ENCODE results near the gene NEO1.

NEO1 gene

DNA sequence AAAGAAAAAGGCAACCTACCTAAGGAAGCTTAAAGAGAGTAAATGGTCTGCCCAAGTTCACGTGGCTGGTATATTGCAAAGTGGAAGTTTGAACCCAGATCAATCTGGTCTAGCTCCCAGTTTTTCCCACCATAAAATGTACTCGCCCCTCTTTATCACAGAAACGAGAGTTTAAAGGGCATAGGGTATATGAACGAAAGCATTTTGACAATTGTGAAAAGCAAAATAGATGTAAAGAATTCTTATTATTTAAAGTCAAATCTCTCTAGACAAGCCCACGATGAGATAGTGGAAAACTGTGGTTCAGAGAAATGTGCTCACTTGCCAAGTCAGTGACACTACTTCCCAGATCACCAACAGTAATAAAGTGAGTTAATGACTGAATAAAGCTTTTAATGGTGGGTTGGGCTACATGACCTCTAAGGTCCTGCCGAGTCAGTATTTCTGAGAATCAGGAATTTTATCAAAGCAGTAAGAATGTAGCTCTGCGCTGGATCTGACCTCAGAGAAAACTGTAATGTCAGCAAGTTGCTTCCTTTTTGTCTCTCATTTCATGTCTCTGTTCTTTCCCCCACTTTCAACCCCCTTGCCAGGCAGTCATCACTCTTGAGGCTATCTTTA is 23.3 kb upstream of the NEO1 start:
- DNase-seq (ENCODE audit: low spot score): no peak

DNA sequence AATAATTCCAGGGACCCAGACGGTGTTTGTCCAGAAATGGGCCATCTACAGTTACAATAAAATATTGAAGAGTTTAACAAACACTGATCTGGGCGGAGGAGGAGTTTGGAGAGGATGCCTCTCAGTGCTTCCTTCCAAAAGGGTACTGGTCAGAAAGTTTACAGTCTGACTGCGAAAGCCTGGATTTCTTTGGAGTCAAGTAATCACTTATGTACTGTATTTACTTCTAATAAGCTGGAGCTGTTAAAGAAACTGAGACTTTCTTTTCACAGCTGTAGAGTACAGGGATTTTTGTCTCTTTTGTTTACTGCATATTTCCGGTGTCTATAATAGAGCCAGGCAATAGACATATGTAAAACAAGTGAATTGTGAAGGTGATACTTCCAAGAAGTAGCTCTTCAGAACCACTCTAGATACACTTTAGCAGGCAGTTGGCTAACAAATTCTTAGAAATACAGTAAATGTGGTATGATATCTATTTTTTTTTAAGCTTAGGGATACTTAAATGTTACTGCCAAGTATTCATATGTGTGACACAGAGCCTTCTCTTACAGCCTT is 22.1 kb upstream of the NEO1 start:
- DNase-seq (ENCODE audit: low spot score): no peak

DNA sequence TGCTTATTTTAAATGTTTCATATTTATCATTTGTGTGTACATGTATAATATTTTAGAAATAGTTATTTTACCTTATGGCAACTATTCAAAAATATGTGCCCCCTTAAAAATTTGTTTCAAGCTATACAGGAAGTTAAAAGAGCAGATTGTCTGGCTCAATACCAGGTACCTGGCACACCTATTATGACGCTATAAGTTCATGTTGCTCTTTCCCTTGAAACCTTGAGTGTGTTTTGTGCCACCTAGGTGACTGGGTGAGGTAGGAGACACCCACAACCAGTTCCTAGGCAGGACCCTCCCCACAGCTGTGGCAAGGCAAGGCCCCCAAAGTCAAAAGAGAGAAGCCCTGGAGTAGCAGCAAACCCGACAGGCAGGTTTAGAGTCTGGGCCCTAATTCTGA is 20.6 kb upstream of the NEO1 start:
- no peak for DNase-seq (ENCODE audit: low spot score)

DNA sequence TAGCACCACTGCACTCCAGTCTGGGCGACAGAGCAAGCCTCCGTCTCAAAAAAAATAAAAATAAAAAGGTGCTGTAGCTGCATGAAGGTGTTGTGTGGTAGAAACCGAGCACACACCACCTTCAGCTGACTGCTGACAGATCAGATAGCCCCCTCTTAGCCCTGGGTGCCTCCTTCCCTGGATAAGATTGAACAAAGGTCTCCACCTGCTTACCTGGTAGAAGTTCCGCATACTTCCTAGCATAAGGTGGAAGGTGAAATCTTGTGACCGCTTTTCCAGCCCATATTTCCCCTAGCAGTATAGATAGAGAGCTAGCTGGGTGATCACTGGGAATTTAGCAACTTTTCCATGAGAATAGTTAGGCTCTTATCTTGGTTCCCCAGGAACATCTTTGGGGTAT is 18.7 kb upstream of the NEO1 start:
- DNase-seq (ENCODE audit: low spot score): no peak

DNA sequence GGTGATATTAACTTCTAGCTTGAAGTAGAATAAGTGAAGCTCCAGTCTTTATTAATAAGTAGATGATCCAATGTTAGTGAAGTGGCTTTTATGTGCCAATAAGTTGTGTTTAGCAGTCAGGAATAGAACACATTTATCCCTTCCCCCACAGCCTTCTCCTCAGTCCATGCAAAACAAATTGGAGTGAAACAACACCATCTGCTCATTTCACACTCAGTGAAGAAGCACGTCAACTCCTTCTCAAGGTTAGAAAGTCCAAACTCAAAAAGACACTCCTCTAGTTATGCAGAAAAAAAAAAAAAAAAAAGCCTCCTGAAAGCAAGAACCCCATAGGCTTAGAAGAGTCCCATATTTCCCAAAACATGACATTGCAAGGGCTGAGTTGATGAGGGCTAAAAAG is 18.0 kb upstream of the NEO1 start:
- DNase-seq (ENCODE audit: low spot score): no peak

DNA sequence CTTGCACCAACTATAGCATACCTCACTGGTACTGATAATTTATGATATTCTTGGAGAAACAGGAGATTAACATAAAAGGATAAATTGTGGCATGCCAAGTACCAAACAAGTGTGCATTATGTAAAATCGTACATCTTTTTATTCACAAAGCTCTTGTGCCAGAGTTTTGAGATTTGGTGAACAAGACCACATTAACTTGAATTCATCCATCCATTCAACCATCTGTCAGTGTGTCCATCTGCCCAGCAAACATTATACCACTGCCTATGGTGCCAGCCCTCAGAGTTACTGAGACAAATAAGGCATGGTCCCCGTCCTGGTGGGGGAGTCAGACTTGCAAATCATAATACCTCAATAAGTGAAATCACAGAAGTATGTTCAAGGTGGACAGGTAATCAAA is 17.0 kb upstream of the NEO1 start:
- no peak for DNase-seq (ENCODE audit: low spot score)

DNA sequence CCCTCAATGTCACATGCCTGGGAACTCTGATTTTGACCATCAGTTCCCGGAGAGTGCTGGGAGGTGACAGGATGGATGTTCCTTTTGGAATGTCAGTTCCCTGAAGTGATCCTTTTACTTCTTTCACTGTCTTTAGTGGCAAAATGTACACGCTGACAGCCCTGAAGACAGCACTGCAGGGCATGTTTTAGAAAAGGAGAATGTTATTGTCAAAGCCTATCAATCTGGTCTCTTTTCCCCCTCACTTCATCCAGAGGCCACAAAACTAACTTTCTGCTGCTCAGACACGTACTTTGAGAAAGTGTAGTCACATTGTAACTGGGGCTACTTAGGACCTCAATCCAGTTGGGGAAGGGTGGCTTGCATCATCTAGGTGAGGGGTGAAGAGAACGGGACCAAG is 14.0 kb upstream of the NEO1 start:
- DNase-seq (ENCODE audit: low spot score): no peak

DNA sequence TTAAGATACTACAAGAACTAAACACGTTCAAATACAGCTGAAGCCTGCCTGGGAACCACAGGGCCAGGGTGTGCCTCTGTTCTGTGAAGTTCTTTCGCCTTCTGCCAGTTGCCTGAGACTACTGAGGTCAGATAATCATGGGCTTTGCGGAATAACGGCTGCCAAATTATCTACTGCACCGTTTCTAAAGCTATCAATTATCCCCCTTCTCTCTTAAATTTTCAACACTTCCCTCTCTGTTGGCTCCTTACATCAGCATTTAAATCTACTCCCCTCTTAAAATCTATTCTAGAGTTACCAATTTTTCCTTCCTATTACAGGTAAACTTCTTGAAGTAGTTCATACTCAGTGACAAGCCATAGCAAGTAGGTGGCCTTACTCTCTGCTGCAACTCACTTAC is 6.2 kb upstream of the NEO1 start:
- no peak for DNase-seq (ENCODE audit: low spot score)

DNA sequence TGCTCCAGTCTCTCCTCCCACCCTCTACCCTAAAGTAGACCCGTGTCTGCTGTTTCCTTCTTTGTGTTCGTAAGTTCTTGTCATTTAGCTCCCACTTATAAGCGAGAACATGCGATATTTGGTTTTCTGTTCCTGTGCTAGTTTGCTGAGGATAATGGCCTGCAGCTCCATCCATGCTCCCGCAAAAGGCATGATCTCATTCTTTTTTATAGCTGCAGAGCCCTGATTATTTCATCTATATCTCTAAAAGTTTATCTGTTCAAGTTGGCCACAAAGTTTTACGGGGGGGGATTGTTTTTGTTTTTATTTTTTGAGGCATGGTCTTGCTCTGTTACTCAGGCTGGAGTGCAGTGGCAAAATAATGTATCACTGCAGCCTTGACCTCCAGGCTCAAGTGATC is 4.4 kb upstream of the NEO1 start:
- DNase-seq (ENCODE audit: low spot score): no peak

DNA sequence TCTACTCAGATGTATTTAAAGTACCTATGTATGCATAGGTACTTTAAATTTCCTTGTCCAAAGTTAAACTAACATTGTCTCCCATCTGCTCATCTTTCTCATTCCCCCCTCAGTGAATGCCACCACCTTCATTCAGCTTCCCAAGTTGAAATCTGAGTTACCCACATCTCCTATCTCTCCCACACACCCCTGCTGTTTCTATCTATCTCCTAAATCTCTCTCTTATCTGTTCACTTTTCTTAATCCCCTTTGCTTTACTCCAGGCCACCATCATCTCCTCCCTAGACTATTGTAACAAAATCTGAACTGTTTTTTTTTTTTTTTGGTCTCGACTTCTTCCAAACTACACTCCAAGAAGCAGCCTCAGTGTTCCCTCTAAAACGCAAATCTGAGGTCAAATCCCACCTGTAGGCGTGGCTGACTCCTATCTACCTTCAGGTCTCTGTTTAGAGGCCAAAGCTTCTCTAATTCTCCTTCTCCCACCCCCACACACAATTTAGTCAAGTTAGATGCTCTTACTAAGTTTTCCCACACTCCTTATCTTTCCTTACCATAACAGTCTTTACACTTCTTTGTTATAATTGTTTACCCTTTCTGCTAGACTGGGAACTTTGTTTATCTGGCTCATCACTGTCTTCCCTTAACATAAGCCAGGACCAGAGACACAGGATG is 3.5 kb upstream of the NEO1 start:
- DNase-seq (ENCODE audit: low spot score): no peak

DNA sequence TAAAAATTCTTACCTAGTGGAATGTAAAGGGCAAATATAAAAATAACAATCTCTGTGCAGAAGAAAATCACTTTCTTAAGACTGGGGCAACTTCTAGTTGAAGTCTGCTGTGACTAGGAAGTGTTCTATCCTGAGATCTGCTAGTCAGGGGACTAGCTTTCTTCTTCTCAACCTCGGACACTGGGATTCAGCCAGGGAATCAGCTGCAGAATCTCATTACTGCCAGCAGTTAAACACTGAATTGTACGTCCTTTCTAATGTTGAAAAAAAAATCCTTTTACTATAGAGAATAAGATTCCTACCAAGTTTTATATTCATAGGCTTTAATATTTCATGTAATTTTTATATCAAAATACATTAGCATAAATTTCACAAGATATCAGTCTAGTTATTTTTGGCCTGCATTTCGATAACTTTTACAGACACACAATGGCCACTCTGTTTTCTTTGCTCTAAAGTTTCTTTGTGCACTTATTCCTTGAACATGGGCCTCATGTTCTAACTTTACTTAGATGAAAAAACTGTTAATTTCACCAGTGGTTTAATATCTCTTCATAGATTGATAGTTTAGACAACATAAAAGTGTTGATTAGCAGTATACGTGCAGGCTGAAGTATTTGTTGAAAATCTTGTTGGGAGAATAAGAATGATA is 2.6 kb upstream of the NEO1 start:
- no peak for DNase-seq (ENCODE audit: low spot score)

DNA sequence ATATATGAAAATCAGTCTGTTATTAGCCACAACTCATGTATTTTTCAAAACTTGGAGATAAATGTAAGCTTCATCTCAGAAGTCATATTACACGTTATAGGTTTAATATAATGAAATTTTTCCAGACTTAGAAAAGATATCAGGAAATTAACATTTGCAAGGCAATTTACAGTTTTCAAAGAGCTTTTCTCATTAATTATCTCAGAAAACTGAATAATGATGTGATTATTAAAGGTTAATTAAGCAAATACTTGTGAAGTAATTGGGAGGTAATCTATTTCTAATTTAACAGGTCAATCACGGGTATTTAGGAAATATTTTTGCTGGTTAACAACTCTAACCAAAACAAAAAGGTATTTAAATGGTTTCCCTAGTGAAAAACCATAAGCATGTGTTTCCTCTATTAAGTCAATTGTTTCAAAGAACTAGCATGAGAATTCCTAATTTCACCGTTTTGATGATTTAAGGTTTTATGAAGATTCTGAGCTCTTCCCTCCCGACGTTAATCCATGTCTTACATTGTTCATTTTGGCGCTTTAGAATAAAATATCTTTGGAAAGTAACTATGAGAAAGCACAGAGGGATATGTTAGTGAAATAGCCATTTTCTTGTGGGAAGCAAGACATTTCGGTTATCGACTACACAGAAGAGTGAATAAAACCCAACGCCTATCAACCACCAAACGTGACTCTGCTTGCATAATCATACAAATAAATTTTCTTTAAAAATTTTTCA is 1.5 kb upstream of the NEO1 start:
- no peak for DNase-seq (ENCODE audit: low spot score)

DNA sequence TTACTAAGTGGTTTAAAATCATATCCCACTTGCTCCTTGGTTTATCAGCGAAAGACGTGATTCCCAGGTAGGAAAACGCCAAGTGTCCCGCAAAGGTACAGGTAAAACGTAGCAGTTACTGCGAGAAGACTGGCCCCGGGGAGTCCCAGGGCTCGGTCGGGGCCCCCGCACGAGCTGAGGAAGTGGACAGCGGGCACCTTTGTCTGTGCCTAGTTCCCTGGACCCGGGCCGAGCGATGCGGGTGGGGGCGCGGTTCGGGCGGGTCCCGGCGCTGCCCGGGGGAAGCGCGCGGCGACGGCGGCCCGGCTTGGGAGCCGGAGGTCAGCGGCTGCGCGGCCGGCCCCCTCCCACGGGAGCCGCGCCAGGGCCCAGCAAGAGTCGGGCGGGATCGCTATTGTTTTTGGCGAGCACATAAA is 864 bp upstream of the NEO1 start:
- DNase-seq (ENCODE audit: low spot score): no peak

DNA sequence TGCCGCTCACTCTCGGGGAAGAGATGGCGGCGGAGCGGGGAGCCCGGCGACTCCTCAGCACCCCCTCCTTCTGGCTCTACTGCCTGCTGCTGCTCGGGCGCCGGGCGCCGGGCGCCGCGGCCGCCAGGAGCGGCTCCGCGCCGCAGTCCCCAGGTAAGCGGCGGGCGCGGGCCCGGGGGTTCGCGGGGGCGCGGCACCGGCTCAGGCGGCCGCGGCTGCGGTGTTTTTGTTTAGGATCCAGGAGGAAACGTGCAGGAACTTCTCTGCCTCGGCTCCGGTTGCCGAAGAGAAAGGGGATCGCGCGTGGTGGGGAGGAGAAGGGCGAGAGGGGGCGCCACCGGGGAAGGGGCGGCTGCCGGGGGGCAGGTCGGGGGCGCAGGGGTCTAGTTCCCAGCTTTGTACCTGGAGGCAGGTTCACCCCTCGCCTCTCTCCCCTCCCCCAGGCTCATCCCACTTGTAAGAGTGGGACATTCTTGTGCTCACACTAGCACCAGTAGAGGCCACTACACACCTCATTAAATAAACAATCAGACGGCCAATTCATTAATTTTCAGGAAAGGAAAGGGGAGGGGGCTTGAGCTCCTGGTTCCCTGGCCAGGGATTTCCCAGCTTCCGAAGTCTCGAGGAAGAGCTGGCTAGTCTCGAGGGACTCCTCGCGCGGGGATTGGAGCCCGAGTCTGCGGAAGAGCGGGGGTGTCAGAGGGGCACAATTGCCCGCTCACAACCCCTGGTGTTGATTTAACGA is 562 bp downstream of the NEO1 start:
- DNase-seq (ENCODE audit: low spot score): peak; percentile 36

DNA sequence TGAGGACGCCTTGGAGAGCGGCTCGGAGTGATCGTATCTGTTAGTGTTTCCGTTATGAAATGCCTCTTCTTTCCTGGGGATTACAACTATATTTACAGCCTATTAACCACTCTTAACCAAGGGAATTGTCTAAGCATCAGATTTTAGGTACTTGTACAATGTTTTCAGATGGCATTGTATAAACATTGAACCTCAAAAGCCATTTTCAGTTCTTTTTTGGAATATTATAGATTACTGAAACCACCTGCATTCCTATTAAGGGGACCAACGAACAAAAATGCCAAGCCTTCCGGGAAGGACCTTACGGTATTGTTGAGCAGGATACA is 1.1 kb downstream of the NEO1 start:
- no peak for DNase-seq (ENCODE audit: low spot score)

DNA sequence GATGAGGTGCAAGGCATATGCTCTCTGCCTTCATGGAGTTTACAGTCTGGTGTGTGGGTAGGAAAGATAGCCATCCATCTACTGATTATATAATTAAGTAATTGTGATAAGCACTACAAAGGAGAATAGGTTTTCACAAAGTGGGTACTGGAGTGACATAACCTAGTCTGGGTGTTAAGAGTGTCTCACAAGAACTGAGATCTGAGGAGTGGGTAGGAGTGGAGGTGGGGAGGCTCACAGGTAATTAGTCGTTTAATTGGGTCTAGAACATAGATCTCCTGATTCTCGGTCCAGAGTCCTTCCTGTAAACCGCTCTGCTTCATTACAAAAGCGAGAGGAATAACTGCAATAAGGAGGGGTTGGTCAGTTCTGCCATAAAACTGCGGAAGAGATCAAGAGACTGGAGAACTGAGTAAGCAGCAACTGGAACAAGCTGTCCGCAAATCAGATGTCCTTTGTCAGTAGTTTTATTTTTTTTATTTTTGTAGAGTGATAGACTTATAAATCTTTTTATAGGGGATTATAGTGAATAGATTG is 2.2 kb downstream of the NEO1 start:
- DNase-seq (ENCODE audit: low spot score): no peak

DNA sequence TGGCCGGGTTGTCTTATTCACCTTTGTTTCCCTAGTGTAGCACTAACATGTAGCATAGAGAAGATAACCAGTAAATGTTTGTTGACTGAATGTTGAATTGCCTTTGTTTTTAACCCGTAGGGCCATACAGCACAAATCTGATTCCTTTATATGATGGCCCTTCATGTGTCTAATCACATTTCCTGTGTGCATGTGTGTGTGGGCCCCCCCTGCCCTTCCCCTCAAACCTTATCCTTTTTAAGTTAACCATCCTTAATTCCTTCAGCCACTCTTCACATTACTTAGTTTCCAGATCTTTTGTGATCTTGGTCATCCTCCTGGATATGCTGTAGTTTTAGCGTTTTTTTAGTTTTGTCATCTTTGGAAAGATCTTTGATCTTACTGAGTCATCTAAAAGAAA is 4.2 kb downstream of the NEO1 start:
- no peak for DNase-seq (ENCODE audit: low spot score)

DNA sequence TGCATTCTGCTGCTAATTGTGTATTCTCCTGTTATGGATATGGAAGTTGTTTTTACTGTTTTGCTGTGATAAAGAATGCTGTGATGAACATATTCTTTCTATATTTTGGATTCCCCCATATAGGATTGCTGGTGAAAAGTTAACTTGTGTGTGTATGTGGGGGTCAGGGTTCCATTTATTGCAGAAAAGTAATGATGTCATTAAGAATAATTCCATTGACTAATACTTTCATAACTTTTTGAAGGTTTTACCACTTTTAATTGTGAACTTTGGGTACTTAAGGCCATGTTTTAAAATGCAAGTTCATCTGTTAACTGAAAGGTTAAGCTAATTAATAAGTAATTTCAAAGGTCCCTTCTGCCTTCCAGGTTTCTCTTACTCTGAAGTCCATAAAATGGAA is 6.2 kb downstream of the NEO1 start:
- DNase-seq (ENCODE audit: low spot score): no peak

DNA sequence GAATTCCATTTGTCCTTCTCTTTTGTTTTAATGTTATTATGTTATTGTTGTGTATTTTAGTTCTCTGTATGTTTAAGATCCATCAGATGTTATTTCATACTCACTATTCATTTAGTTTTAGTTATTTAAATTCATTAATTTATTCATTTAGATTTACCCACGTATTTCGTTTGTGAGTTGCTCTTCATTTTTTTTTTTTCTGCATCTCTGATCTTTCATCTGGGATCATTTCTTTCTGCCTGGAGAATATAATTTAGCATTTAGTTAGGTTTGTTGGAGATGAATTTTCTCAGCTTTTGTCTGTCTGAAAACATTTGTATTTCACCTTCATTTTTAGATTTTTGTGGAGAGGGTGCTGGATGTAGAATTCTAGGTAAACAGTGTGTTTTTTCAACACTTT is 12.9 kb downstream of the NEO1 start:
- DNase-seq (ENCODE audit: low spot score): no peak

DNA sequence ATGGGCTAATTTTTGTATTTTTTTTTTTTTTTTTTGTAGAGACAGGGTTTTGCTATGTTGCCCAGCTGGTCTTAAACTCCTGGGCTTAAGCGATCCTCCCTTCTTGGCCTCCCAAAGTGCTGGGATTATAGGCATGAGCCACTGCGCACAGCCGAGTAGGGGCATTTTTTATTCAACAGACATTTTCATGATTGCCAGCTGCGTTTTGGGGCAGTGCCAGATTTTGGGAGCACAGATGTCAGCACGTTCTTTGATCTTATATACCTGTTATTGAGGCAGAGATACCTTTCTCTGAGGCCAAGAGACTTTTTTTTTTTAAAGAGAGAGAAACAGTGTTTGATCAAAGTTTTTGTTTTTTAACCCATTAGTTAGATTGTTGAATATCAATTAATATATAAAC is 16.8 kb downstream of the NEO1 start:
- DNase-seq (ENCODE audit: low spot score): no peak

DNA sequence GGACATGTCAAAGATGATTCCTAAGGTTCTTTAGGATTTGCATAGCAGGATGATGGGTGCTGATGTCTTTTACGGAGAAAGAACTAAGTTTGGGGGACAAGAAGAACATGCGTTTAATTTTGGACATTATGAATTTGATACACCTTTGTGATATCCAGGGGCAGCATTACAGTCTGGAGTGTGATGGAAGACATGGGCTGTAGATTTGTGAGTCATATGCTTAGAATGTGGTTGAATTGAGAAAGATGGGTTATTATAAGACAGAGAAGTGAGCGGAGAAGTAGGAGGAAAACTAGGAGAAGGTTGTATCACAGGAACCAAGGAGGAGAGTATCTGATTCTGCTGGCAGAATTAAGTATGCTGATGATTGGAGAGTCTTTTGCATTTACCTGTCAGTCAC is 20.6 kb downstream of the NEO1 start:
- no peak for DNase-seq (ENCODE audit: low spot score)

DNA sequence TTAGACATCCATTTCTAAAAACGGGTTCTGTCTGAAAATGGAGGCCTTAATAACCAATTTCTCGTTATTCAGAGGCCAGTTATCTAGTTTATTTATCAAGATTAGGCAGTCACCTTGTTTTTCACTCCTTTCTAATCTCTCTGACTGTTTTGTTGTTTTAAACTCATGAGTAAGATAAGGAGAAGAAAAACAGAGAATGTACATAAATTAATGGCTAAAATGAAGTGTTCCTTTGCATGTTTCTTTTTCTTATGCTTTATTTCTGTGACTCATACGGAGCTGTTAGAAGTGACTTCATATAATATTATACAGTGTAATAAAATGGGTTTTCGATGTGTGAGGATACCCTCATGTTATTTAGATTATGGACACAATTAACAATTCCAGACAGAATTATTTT is 22.0 kb downstream of the NEO1 start:
- no peak for DNase-seq (ENCODE audit: low spot score)

All from HuH-7 (cell line).